Breast epithelium (tissue), 4 donors: ENCODE results near the gene DPY19L3. TPM values are rescaled to one million over a fixed set of nuclear protein-coding genes. Genes with fewer than 3 reads are reported as not detected.
A peak's percentile ranks its signal among the peaks of the same experiment; 100 is the strongest.

ENCODE experiments used
- DNase-seq, 2 donors: peaks; one replicate each; pipeline ENCODE4 v3.0.0-alpha.2; 2019; ENCODE audit warnings: low spot score in 2 of 2
- H3K27ac ChIP-seq, 2 donors: fragments of 200-600 bp; sonication (generic) in 1 of 2; one replicate each; pipeline ENCODE4 v1.5.1; 2016 to 2019; ENCODE audit warnings: mild to moderate bottlenecking in 1 of 2
- H3K27me3 ChIP-seq, 2 donors: fragments of 200-600 bp; sonication (generic) in 1 of 2; one replicate each; pipeline versions ENCODE4 v1.5.1 to v1.6.0; 2017 to 2019; ENCODE audit warnings: control low read depth in 1 of 2, mild to moderate bottlenecking in 1 of 2
- H3K36me3 ChIP-seq: fragments of 200-600 bp; one replicate; pipeline ENCODE4 v1.5.1; 2019
- H3K4me1 ChIP-seq, 2 donors: fragments of 200-600 bp; sonication (generic); one replicate each; pipeline ENCODE4 v1.5.1; 2016 to 2019; ENCODE audit warnings: control low read depth in 1 of 2
- H3K4me3 ChIP-seq, 3 donors: fragments of 200-600 bp; sonication (generic); 1 replicate in 2 of 3; 2 replicates in 1 of 3; pipeline ENCODE4 v1.5.1; 2016 to 2019; ENCODE audit warnings: mild to moderate bottlenecking in 3 of 3, moderate library complexity in 2 of 3
- H3K9me3 ChIP-seq, 2 donors: fragments of 200-600 bp; sonication (generic) in 1 of 2; one replicate each; pipeline ENCODE4 v1.5.1; 2016 to 2019; ENCODE audit warnings: control low read depth in 1 of 2
- POLR2A ChIP-seq: fragments of 450-650 bp; IDR thresholded peaks from one replicate; pipeline ENCODE4 v1.6.1; 2016; ENCODE audit warnings: antibody characterized with exemption, mild to moderate bottlenecking, moderate library complexity
- POLR2AphosphoS5 ChIP-seq, 3 donors: sonication (generic); formaldehyde crosslinking; IDR thresholded peaks; one replicate each; pipeline ENCODE4 v1.6.1; 2017; ENCODE audit warnings: antibody characterized with exemption in 3 of 3
- intact Hi-C: fragments of 100-400 bp; cut with DNase I; formaldehyde crosslinking; loops from one replicate; pipeline ENCODE4 v1.15.1; 2023; ENCODE audit warnings: low total_unique reads
- total RNA-seq, 3 donors: library from RNA; depleted of rRNA; stranded (reverse); fragments of >200 nt; gene quantifications; one replicate each; pipeline ENCODE4 v1.1.0, GENCODE V29; 2016
- TF ChIP-seq, protein P1 (sequence below), 3 donors: fragments of 450-650 bp; IDR thresholded peaks; one replicate each; pipeline ENCODE4 v1.5.1; 2016 to 2017; ENCODE audit warnings: antibody characterized with exemption in 3 of 3, mild to moderate bottlenecking in 3 of 3, moderate library complexity in 3 of 3

The DPY19L3 gene
- total RNA-seq, 3 donors from 2014 or later = 23.8 to 33.1 (median 25.8) TPM

DNA sequence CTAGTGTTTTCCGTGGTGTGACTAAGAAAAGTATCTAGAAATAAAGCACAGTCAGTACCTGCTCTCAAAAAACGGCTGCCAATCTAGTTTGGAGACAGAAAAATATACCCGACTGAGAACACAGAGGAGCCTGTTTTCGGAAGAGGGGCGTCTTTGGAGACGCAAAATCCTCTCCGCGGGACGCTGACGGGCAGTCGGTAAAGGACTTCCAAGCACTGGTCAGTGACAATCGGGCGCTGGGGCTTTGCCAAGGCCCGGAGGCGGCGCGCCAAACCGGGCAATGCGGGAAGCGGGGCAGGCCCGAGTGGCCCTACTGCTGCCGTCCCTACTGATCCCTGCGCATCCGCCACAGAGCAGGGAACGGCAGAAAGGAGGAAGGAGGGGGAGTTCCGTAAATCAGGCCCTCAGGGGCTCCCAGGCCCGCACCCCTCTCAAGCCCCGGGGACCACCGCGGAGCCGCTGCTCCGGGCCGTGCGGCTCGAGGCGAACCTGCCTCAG, 588 bp upstream of the DPY19L3 start:
- Histone ChIP-seq H3K9me3 (no peaks in the 10 kb centered on the region), H3K4me3 (peak overlapping the region; percentile 83 to 94 (median 87)), H3K27me3 (no peaks in the 10 kb centered on the region), H3K36me3 (no peaks in the 10 kb centered on the region), H3K27ac (peak overlapping the region; percentile 98 to 99), H3K4me1 (no peaks in the 10 kb centered on the region)
- TF ChIP-seq, protein P1, sequence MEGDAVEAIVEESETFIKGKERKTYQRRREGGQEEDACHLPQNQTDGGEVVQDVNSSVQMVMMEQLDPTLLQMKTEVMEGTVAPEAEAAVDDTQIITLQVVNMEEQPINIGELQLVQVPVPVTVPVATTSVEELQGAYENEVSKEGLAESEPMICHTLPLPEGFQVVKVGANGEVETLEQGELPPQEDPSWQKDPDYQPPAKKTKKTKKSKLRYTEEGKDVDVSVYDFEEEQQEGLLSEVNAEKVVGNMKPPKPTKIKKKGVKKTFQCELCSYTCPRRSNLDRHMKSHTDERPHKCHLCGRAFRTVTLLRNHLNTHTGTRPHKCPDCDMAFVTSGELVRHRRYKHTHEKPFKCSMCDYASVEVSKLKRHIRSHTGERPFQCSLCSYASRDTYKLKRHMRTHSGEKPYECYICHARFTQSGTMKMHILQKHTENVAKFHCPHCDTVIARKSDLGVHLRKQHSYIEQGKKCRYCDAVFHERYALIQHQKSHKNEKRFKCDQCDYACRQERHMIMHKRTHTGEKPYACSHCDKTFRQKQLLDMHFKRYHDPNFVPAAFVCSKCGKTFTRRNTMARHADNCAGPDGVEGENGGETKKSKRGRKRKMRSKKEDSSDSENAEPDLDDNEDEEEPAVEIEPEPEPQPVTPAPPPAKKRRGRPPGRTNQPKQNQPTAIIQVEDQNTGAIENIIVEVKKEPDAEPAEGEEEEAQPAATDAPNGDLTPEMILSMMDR (IDR thresholded peaks at IDR 0.05) = no peak
- no peak for TF ChIP-seq POLR2A
- no peak for TF ChIP-seq POLR2AphosphoS5 (IDR thresholded peaks at IDR 0.05)
- peak; percentile 46 to 78 for DNase-seq
- intact Hi-C loops = no loop called here

DNA sequence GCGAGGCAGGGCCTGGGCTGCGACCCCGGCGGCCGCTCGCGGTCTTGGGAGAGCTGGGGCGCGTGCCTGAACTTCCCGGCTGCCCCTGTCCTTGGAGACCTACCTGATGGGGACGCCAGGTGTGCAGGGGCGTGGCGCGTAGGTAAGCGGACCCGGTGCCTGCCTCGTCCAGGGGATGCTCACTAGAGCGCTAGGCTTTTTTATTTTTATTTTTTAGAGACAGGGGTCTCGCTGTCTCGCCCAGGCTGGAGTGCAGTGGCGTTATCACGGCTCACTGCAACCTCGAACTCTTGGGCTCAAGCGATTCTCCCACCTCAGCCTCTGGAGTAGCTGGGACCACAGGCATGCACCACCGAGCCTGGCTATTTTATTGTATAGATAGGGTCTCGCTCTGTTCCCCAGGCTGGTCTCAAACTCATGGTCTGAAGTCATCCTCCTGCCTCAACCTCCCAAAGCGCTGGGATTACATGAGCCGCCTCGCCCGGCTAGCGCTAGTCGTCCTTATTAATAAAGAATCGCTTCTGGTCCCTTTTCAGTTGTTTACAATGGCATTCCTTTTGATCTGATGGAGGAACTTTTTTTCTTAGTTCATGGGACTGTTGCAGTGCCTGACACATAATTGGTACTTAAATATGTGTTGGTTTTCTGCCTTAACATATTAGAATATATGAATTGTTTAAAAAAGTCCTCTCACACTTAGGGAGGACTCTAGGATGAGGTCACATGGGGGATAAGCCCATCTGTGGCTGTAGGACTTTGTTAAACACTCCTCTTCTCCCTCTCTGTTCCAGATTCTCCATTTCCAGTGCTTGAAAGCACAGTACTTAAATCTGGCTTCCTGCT, 812 bp downstream of the DPY19L3 start:
- Histone ChIP-seq H3K9me3 (no peaks in the 10 kb centered on the region), H3K4me3 (peak overlapping the region; percentile 83 to 94 (median 87)), H3K27me3 (no peaks in the 10 kb centered on the region), H3K4me1 (no peaks in the 10 kb centered on the region), H3K27ac (peak overlapping the region; percentile 98 to 99), H3K36me3 (no peaks in the 10 kb centered on the region)
- DNase-seq = no peak
- intact Hi-C loops = no loop called here
- TF ChIP-seq POLR2A (no peak), POLR2AphosphoS5 (IDR thresholded peaks at IDR 0.05) (no peak)
- TF ChIP-seq, protein P1 (IDR thresholded peaks at IDR 0.05) = no peak

GRCh38 chr19:32407004-32407992, 1.7 kb downstream of the DPY19L3 start:
- H3K4me3 ChIP-seq = peak overlapping the region in 2 of 3 donors; percentile 3 to 87
- no peak for DNase-seq
- TF ChIP-seq POLR2AphosphoS5 (IDR thresholded peaks at IDR 0.05) (no peak), POLR2A (no peak)
- TF ChIP-seq, protein P1 (IDR thresholded peaks at IDR 0.05) = no peak
- no peaks in the 10 kb centered on the region for H3K36me3 ChIP-seq
- no peaks in the 10 kb centered on the region for H3K9me3 ChIP-seq
- no peaks in the 10 kb centered on the region for H3K27me3 ChIP-seq
- peak overlapping the region; percentile 98 to 99 for H3K27ac ChIP-seq
- H3K4me1 ChIP-seq = no peaks in the 10 kb centered on the region
- intact Hi-C loops = no loop called here

DNA sequence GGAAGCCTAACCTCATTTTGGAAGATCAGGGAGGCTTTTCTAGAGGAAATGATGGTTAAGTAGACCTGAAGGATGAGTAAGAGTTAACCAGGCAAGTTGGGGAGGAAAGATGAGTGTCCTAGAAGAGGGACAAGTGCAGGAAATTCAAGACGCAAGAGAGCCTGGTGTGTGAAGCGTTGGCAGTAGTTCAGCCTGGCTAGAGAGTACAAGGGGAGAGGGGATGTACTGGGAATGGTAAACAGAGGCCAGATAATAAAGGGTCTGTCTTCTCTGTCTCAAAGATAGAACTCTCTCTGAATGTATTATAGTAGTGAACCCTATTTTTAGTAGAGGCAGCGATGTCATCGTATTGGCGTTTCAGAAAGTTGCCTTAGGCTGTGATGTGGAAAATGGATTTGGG, 9.7 kb downstream of the DPY19L3 start:
- no peaks in the 10 kb centered on the region for H3K9me3 ChIP-seq
- TF ChIP-seq, protein P1 (IDR thresholded peaks at IDR 0.05) = no peak
- TF ChIP-seq POLR2A (no peak), POLR2AphosphoS5 (IDR thresholded peaks at IDR 0.05) (no peak)
- no peak overlapping the region for H3K4me3 ChIP-seq
- no peak for DNase-seq
- H3K27me3 ChIP-seq = no peaks in the 10 kb centered on the region
- no peak overlapping the region for H3K27ac ChIP-seq
- no peaks in the 10 kb centered on the region for H3K4me1 ChIP-seq
- intact Hi-C loops = no loop called here
- no peaks in the 10 kb centered on the region for H3K36me3 ChIP-seq
